Stimulated activated CD4-positive, alpha-beta T cell treated with anti-CD3 and anti-CD28 coated beads, Interleukin-12 subunit alpha, Interleukin-12 subunit beta, amount 100 ng/mL, for 4 hours (primary cell): ENCODE results near the gene USP5.
A peak's percentile ranks its signal among the peaks of the same experiment; 100 is the strongest.
"Not testable (repeated sequence)": the region's sequence is repeated elsewhere in the genome, so short reads cannot be mapped to it uniquely, and the experiment has no call there.

Experiments
- DNase-seq: peaks from one replicate; pipeline ENCODE4 v3.0.0-alpha.2; 2020

The USP5 gene

DNA sequence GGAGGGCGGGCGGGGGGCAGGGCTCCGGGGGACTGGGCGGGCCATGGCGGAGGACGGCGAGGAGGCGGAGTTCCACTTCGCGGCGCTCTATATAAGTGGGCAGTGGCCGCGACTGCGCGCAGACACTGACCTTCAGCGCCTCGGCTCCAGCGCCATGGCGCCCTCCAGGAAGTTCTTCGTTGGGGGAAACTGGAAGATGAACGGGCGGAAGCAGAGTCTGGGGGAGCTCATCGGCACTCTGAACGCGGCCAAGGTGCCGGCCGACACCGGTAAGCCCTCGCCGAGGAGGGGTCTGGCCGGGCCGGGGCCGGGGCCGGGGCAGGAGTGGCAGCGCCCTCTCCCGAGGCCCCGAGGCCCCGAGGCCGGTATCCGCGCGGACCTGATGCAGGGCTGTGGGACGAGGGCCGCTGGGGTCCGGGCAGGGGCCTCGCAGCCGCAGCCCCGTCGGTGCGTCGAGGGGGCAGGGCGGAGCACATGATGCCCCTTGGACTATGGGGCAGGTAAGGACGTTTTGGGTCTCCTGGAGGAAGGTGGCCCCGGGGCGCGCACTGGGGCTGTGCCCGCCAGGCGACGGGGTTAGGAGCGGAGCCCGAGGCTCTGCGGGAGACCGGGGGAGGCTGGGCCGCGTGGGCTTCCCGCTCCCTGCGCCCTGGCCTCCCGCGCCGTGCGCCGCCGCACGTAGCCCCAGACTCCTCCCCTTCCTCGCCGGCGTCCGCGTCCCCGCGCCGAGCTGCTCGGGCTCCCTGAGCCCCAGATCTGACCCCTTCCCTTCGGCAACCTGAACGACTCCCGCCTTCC, 15.7 kb downstream of the USP5 start, which contains the start of gene TPI1:
Gene TPI1 (plus strand): TSS at position 119 of the 798 bp plus-strand sequence. CDS start 36 bp downstream, at position 155.
- peak; percentile 84 for DNase-seq

DNA sequence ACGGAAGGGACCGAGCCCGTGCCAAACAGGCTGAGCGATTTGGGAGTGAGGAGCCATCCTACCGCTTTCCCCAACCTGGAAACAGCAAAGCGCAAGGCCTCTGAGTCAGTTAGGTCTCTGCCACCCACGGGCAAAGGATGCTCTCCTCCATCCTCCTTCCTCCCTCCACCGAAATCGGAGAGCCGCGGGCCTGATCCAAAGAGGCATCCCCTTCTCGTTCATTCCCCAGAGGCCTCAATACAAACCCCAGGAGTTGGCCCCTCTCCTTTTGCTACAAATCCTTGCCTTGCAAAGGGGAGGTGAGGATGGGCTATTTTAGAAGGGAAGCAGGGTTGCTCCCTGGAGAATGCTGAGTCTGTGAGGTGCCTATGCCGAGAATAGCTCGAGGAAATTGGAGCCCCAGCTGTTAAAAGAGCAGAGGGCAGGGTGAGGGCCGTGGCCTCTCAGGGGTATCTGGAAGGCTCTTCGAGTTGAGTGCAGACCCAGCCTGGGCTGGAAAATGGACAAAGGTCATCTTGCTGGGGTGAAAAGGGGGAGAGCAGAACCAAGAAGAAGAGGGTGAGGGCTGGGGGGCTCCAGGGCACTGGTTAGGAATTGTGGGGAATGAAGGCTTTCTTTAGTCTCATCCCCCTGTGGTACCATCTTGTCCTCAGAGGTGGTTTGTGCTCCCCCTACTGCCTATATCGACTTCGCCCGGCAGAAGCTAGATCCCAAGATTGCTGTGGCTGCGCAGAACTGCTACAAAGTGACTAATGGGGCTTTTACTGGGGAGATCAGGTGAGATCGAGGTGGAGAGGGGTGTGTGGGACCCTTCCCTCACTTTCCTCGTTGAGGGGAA, 16.5 kb downstream of the USP5 start:
- no peak for DNase-seq

DNA sequence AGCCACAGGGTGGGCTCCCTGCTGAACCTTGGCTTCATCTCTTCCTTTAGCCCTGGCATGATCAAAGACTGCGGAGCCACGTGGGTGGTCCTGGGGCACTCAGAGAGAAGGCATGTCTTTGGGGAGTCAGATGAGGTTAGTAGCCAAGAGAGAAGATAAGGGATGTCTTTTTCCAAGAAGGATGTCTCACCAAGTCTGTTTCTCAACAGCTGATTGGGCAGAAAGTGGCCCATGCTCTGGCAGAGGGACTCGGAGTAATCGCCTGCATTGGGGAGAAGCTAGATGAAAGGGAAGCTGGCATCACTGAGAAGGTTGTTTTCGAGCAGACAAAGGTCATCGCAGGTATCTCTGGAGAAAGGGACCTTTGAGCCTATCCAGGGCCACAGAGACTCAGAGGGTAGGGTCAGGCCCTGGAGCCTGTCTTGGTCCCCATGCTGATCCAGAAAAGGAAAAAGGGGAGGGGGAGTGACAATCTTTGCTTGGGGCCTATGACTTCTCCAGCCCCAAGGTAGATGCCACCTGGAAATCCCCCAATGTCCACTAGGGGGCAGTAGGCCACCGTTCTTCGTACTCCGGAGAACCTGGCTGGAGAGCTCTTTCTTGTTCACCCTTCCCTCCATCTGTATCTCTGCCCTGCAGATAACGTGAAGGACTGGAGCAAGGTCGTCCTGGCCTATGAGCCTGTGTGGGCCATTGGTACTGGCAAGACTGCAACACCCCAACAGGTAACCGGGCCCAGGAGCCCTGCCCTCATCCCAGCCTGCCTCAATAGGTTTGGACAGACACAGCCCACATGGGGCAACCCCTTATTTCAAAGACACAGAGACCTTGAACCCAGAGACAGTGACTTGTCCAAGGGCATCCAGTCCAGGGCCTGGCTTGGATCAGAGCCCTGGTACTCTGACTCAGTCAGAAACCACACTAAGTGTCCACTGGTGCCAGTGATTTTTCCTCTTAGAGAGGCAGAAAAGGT, 17.4 kb downstream of the USP5 start:
- DNase-seq: peak; percentile 76

DNA sequence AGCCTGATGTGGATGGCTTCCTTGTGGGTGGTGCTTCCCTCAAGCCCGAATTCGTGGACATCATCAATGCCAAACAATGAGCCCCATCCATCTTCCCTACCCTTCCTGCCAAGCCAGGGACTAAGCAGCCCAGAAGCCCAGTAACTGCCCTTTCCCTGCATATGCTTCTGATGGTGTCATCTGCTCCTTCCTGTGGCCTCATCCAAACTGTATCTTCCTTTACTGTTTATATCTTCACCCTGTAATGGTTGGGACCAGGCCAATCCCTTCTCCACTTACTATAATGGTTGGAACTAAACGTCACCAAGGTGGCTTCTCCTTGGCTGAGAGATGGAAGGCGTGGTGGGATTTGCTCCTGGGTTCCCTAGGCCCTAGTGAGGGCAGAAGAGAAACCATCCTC, 18.4 kb downstream of the USP5 start:
- DNase-seq: not testable (repeated sequence)

DNA sequence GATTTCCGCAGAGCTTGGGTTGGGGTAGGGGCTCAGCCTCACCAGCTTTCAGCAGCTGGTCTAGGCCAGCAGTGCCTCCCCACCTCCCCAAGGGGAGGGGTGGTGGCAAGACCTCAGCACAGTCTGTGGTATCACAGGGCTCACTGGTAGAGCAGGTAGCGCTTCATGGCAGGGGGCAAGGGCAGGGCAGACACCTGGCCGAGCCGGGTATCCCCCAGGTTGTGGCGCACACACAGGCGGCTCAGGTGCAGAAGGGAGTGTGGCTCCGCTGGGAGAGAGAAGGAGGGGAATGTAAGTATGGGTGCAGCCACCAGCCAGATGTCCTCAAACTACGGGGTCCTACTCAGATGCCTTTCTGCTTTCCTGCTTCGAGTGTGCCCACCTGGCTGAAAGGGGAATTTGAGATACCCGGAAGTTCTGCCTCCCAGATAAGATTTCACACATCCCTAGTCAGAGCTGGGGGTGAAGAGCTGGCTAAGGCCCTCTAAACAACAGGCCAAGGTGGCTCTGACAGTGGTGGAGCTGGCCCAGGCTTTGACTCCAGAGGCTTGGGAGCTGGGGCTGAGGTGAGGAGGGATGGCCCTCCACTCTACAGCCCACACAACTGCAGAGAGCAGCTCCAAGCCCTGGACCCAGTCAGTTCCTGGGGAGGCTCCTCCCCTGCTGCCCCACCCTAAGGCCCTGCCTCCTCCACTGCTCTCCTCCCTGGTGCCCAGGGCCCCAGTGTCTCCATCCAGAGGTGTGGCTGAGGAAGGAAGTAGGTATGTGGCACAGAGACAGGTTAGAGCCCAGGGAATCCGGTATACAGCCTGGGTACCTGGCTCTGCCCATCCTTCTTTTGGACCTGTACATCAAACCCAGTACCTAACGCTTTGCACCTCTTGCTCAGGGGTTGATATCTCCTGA, 19.4 kb downstream of the USP5 start:
- DNase-seq: peak; percentile 36

DNA sequence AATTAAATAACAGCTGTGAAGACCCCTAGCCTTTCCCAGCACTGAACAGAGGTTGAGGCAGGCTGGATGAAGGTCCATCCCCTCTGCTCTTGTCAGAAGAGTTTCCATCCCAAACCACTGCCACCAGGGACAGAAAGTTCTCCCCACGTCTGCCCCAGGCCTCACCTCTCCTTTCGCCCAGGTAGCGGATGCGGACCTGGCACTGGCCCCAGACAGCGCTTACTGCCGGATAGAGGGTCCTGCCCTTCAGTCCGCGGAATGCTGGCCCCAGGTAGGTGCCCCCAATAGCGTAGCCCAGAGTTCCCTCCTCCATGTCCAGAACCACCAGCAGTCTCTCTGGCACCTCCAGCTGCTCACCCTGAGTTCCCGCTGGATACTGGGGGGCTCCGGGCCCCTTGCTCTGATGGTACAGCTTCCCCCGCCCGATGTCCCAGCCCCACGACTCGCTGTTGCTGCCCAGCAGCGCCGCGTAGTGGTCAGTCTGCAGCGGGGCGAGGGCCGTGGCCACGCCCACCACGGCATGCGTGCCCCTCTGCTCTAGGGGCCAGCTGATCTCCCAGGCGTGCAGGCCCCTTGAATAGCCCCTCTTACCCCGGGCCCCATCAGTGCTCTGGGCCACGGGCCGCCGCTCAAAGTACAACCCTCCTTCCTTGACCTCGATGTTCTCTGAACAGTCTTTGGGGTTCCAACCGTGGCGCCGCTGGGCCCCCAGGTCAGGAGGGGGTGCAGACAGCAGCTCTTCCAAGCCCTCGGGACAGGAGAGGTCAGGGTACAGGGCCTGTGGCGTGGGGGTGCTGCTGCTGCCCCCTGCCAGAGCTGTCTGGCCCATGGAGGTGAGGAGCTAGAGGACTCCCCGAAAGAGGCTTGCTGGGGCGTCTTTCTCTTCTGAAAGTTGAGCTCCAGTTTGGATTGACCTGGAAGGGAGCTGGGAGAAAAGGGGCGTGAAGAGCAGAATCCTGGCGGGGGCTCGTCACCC, 20.4 kb downstream of the USP5 start:
- peak; percentile 85 for DNase-seq

DNA sequence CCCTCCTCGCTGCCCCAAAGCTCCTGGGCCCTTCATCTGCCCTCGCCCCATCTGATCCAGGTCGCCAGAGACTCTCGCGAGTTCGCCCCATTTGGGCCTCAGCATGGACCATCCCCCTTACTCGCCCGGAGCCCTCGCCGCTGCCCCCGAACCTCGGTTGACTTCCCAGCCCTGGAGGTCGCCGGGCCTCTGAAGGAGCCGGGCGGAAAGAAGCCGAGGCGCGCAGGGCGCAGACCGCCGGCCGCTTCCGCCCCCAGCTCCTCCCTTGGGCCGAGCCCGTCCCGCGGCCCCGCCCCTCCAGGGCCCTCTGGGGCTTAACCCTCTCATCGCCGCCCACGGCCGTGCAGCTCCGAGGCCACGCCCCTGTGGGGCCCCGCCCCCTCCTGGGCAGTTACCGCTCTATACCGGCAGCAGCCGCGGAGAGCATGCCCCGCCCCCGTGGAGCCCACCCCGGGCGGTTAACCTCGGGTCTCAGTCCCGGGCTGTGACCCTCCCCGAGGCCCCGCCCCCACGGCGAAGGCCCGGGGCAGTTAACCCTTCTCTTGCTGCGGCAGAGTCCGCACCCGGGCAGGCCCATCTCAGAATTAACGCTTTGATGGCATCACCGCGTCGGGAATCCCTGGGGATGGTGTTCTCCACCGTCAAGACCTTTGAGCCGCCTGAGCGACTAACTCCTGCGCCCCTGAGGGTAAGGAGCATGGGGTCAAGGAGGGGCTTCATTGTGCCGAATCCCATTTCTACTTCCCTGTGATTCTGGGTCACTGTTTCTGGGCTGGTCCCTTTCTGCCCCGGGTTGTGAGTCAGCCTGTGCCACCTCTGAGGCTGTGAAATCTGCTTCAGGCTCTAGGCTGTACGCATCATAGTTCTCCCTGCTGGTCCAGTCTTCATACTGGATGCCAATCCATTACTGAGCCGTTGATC, 21.4 kb downstream of the USP5 start, which contains the start of gene SPSB2:
Gene SPSB2 (minus strand): TSS at position 210 of the 921 bp plus-strand sequence. CDS start 402 bp downstream, outside the sequence.
- peak; percentile 99 for DNase-seq

DNA sequence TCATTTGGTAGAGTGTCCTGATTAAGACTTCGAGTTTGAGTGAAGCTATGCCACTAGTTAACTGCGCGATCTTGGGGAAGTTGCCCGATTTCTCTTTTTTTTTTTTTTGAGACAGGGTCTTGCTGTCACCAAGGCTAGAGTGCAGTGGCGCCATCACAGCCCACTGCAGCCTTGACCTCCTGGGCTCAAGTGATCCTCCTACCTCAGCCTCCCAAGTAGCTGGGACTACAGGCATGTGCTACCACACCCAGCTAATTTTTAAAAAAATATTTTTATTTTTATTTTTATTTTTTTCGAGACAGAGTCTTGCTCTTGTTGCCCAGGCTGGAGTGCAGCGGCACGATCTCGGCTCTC, 22.0 kb downstream of the USP5 start:
- DNase-seq: not testable (repeated sequence)

DNA sequence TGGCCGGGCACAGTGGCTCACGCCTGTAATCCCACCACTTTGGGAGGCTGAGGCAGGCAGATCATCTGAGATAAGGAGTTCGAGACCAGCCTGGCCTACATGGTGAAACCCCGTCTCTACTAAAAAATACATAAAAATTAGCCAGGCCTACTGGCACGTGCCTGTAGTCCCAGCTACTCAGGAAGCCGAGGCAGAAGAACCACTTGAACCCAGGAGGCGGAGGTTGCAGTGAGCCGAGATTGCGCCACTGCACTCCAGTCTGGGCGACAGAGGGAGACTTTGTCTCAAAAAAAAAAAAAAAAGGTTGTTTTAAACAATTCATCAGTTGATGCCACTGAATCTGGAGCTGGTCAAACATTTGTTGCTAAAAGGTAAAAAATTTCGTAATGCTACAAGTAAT, 27.9 kb downstream of the USP5 start:
- not testable (repeated sequence) for DNase-seq

DNA sequence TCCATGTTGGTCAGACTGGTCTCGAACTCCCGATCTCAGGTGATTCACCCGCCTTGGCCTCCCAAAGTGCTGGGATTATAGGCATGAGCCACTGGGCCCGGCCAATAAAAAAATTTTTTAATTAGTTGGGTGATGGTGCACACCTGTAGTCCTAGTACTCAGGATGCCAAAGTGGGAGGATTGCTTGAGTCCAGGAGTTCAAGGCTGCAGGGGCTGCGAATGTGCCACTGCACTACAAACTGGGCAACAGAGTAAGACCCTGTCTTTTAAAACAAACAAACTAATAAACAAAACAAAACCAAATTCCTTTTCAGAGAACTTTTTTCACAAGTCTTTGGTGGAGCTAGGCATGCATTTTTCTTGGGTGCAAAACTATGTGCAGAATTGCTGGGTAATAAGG, 31.3 kb downstream of the USP5 start:
- no peak for DNase-seq

DNA sequence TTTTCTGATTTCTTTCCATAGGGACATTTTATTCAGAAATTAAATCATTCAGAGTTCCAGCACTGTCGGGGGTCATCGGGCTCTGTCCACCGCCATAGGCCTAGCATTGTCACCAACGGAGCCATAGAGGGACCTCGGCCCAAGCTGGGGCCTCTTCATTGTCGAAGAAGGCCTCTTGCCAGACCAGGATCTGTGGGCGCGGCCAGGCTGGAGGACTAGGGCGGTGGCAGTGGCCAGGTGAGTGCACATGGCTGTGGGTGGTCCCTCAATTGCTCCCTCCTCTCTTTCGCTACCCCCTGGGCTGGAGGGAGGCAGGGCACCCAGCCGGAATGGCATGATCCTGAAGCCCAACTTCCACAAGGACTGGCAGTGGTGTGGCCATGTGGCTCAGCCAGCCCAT, 31.7 kb downstream of the USP5 start:
- no peak for DNase-seq

DNA sequence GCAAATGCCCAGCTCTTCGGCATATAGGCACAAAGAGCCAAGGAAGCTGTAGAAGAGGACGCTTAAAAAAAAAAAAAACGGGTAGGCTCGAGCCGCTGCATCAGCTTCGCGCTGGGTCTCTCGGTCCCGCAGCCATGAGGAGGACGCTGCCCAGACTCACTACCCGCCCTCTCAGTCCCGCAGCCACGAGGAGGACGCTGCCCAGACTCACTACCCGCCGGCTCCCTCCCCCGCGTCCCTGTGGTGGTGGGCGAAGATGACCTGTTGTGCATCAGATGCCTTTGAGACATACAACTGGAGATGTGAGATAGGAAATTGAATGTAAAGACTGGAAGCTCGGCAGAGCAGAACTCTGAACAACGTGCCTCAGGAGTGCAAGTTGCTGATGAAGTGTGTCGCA, 32.6 kb downstream of the USP5 start:
- no peak for DNase-seq

DNA sequence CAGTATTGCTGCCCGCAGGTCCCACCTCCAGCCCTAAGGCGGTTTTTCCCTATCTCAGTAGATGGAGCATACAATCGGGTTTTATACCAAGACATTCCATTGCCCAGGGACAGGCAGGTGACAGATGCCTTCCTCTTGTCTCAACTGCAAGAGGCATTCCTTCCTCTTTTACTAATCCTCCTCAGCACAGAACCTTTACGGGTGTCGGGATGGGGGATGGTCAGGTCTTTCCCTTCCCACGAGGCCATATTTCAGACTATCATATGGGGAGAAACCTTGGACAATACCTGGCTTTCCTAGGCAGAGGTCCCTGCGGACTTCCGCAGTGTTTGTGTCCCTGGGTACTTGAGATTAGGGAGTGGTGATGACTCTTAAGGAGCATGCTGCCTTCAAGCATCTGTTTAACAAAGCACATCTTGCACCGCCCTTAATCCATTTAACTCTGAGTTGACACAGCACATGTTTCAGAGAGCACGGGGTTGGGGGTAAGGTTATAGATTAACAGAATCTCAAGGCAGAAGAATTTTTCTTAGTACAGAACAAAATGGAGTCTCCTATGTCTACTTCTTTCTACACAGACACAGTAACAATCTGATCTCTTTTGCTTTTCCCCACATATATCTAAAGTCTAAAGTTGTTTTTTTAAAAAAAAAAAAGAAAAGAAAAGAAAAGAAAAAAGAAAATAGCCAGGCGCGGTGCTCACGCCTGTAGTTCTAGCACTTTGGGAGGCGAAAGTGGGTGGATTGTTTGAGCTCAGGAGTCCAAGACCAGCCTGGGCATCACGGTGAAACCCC, 34.5 kb downstream of the USP5 start:
- not testable (repeated sequence) for DNase-seq

DNA sequence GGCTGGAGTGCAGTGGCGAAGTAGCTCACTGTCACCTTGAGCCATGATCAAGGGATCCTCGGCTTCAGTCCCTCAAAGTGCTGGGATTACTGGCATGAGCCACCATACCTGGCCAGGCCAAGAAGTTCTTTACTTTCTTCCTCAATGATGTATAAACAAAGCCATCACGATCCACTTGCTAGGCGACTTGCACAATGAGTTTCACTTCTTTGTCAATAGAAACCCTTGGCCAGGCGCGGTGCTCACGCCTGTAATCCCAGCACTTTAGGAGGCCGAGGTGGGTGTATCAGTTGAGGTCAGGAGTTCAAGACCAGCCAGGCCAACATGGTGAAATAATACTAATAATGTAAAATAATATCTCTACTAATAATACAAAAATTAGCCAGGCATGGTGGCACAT, 35.5 kb downstream of the USP5 start:
- DNase-seq: no peak

DNA sequence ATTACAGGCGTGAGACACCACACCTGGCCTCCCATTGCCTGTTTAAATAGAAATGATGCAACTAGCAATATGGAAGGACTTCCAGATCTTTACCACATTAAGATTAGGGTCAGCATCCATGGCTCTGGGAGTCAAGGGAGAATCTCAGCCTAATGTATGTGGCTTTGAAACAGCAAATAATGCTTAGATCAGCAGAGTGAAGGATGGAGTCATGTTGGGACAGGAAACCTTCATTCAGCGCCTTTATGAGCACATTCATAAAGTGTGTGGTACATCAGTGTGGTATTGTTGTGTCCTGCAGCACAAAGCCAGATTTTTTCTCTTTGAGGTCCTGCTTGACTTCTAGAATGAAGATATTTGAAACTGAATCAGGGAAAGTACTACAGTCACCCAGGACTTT, 36.4 kb downstream of the USP5 start:
- DNase-seq: no peak

DNA sequence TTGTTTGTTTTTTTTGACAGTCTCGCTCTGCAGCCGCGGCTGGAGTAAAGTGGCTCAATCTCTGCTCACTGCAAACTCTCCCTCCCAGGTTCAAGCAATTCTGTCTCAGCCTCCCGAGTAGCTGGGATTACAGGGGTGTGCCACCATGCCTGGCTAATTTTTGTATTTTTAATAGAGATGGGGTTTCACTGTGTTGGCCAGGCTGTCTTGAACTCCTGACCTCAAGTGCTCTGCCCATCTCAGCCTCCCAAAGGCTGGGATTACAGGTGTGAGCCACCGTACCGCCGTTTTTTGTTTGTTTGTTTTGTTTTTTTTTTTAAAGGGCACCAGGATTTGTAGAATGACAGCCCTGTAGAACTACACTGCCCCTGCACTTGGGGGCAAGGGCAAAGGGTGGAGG, 36.8 kb downstream of the USP5 start:
- DNase-seq: not testable (repeated sequence)

DNA sequence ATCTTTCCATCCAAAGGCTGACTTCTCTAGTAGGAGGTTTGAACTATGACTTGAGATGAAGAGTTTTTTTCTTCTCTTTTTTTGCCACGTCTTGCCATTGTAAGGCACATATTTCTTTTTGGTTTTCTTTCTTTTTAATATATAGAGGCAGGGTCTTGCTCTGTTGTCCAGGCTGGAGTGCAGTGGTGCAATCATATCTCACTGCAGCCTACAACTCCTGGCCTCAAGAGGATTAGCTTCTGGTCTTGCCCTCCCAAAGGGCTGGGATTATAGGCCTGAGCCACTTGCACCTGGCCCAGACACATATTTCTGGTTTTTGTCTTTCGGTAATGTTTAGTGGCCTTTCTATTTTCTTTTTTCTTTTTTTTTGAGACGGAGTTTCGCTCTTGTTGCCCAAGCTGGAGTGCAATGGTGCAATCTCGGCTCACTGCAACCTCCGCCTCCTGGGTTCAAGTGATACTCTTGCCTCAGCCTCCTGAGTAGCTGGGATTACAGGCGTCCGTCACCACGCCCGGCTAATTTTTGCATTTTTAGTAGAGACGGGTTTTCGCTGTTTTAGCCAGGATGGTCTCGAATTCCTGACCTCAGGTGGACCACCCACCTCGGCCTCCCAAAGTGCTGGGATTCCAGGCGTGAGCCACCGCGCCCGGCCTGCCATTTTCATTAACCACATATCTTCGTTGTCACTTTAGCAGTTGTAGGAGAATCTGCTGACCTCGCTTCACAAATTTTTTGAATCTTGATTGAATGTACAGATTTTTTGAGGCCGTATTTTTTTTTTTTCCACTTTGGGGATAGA, 38.0 kb downstream of the USP5 start:
- DNase-seq: not testable (repeated sequence)
